Osteocyte (in vitro differentiated cells): ENCODE data around the gene STRA8. TPM values are rescaled to one million over a fixed set of nuclear protein-coding genes. Genes with fewer than 3 reads are reported as not detected.

Experiments used
- DNase-seq: peaks from one replicate; pipeline ENCODE4 v3.0.0; 2021; ENCODE audit warnings: mixed read lengths; ENCODE audit not compliant: unreplicated experiment; ENCODE audit errors: extremely low spot score
- H3K27ac Mint-ChIP-seq: one replicate; pipeline ENCODE4 v1.8.0; 2021; ENCODE audit warnings: mild to moderate bottlenecking, mixed read lengths; ENCODE audit not compliant: unreplicated experiment
- H3K27me3 Mint-ChIP-seq: one replicate; pipeline ENCODE4 v1.8.0; 2021; ENCODE audit warnings: mixed read lengths; ENCODE audit not compliant: unreplicated experiment
- H3K36me3 Mint-ChIP-seq: one replicate; pipeline ENCODE4 v1.8.0; 2021; ENCODE audit warnings: mixed read lengths; ENCODE audit not compliant: unreplicated experiment
- H3K4me1 Mint-ChIP-seq: one replicate; pipeline ENCODE4 v1.8.0; 2021; ENCODE audit warnings: mixed read lengths; ENCODE audit not compliant: unreplicated experiment
- H3K4me3 Mint-ChIP-seq: one replicate; pipeline ENCODE4 v1.8.0; 2021; ENCODE audit warnings: mild to moderate bottlenecking, moderate library complexity, mixed read lengths; ENCODE audit not compliant: unreplicated experiment
- H3K9me3 Mint-ChIP-seq: one replicate; pipeline ENCODE4 v1.8.0; 2021; ENCODE audit warnings: mixed read lengths; ENCODE audit not compliant: unreplicated experiment
- CTCF ChIP-seq: fragments of 200-600 bp; sonication (generic); IDR thresholded peaks from 2 replicates; pipeline ENCODE4 v1.5.0; 2021; ENCODE audit warnings: antibody characterized with exemption, mild to moderate bottlenecking, moderate library complexity
- total RNA-seq: library from RNA; stranded (reverse); gene quantifications from 2 replicates; pipeline ENCODE4 v1.2.1, GENCODE V29; 2021

Gene STRA8
- total RNA-seq, 1 donor from 2014 or later, result not detected

- no peaks in the 10 kb centered on the region for H3K9me3 Mint-ChIP-seq
- no peak overlapping the region for H3K4me3 Mint-ChIP-seq
- H3K4me1 Mint-ChIP-seq, result peaks cover 20% of the 10 kb centered on the region
- no peaks in the 10 kb centered on the region for H3K27me3 Mint-ChIP-seq
- H3K27ac Mint-ChIP-seq, result peak overlapping the region; percentile 45
- DNase-seq, result no peak
- no peak for TF ChIP-seq CTCF
- peaks cover 56% of the 10 kb centered on the region for H3K36me3 Mint-ChIP-seq
These were observed 40.0 kb upstream of the STRA8 start for GRCh38 chr7:135193615-135194081.

GRCh38 chr7:135194494-135195095 lies 39.0 kb upstream of the STRA8 start:
- no peaks in the 10 kb centered on the region for H3K27me3 Mint-ChIP-seq
- H3K4me3 Mint-ChIP-seq, result no peak overlapping the region
- peaks cover 18% of the 10 kb centered on the region for H3K4me1 Mint-ChIP-seq
- H3K9me3 Mint-ChIP-seq, result no peaks in the 10 kb centered on the region
- H3K36me3 Mint-ChIP-seq, result peaks cover 56% of the 10 kb centered on the region
- no peak overlapping the region for H3K27ac Mint-ChIP-seq
- no peak for DNase-seq
- TF ChIP-seq CTCF, result no peak

- Mint-ChIP-seq H3K27ac (no peak overlapping the region), H3K36me3 (peaks cover 56% of the 10 kb centered on the region)
These were observed 38.5 kb upstream of the STRA8 start for GRCh38 chr7:135195156-135195555.

GRCh38 chr7:135195968-135196629 lies 37.5 kb upstream of the STRA8 start:
- Mint-ChIP-seq H3K27ac (no peak overlapping the region), H3K27me3 (no peaks in the 10 kb centered on the region), H3K4me1 (peaks cover 11% of the 10 kb centered on the region), H3K36me3 (peaks cover 50% of the 10 kb centered on the region), H3K9me3 (no peaks in the 10 kb centered on the region), H3K4me3 (no peak overlapping the region)
- no peak for TF ChIP-seq CTCF
- DNase-seq, result no peak

More at GRCh38 chr7:135195156-135195555, 38.5 kb upstream of the STRA8 start:
- no peak for DNase-seq
- Mint-ChIP-seq H3K4me1 (peaks cover 12% of the 10 kb centered on the region), H3K9me3 (no peaks in the 10 kb centered on the region), H3K27me3 (no peaks in the 10 kb centered on the region), H3K4me3 (no peak overlapping the region)
- no peak for TF ChIP-seq CTCF

- Mint-ChIP-seq H3K27ac (no peak overlapping the region), H3K4me3 (no peak overlapping the region), H3K4me1 (peaks cover 11% of the 10 kb centered on the region), H3K27me3 (no peaks in the 10 kb centered on the region), H3K9me3 (no peaks in the 10 kb centered on the region), H3K36me3 (peaks cover 51% of the 10 kb centered on the region)
- DNase-seq, result no peak
- TF ChIP-seq CTCF, result no peak
These were observed 36.3 kb upstream of the STRA8 start for GRCh38 chr7:135197343-135197742.
